DMS53 treated with DMSO at 0.1 percent for 48 hours (cell line): ENCODE results near the gene TOP1.
"Not testable (repeated sequence)": the region's sequence is repeated elsewhere in the genome, so short reads cannot be mapped to it uniquely, and the experiment has no call there.

Source experiments
- DNase-seq: peaks from one replicate; lab custom pipeline; 2025; ENCODE audit not compliant: unreplicated experiment; lab: John Stamatoyannopoulos, UW

TOP1 gene

DNA sequence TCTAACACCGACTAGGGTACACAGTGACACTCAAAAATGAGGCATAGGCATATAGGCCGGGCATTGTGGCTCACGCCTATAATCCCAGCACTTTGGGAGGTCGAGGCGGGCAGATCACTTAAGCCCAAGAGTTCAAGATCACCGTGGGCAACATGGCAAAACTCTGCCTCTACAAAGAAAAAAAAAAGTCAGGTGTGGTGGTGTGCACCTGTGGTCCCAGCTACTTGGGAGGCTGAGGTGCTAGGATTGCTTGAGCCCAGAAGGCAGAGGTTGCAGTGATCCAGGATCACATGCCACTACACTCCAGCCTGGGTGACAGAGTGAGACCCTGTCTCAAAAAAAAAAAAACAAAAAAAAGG is 24.7 kb upstream of the TOP1 start:
- DNase-seq, result not testable (repeated sequence)

DNA sequence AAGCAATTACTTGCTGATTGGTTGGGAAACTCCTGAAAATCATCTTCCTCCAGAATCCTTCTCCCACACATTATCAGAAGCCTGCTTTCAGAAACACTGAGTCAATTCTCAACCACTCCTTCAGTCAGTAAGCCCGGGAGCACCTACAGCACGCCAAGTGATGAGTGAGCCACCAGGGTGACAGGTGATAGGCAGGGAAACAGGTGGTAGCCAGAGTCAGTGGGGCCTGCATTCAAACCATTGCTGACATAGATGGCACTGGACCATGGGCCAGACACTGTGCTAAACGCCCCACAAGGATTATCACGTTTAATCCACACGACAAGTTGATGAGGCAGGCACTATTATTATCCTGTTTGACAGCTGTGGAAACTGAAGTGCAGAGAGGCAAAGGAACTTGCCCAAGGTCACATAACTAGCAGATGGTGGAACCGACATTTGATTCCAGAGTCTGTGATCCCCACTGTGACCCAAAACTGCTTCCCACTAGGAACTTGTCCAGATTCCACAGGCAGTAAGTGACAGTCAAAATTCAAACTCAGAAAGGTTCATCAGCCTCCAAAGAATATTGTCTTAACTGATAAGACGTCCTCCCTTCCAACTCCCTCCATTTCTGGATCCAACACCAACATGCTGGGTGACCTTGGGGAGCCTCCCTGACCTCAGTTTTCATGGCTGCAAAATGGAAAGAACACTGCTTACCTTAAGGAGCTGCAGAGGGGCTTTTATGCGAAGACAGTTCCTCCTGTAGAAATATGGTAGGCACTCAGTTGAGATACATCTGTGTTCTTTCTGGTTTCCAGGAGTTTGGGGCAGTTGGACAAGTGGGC is 23.9 kb upstream of the TOP1 start:
- peak; percentile 62 for DNase-seq

DNA sequence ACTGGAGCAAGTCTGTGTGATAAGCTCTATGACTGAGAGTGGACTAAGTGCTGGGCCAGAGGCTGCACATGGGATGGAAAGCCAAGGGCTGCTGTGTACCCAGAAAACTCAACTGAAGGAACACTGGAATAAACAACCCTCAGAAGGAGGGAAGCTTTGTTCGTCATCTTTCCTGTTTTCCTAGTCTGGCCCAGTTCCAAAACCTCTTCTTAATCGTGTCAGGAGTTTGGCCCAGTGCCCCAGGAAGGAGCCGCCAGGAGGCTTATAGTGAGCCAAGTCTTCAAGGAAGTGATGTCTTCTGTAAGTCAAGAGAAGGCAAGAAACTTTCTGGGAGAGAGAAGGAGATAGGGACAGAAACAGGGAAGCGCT is 23.3 kb upstream of the TOP1 start:
- peak; percentile 34 for DNase-seq

DNA sequence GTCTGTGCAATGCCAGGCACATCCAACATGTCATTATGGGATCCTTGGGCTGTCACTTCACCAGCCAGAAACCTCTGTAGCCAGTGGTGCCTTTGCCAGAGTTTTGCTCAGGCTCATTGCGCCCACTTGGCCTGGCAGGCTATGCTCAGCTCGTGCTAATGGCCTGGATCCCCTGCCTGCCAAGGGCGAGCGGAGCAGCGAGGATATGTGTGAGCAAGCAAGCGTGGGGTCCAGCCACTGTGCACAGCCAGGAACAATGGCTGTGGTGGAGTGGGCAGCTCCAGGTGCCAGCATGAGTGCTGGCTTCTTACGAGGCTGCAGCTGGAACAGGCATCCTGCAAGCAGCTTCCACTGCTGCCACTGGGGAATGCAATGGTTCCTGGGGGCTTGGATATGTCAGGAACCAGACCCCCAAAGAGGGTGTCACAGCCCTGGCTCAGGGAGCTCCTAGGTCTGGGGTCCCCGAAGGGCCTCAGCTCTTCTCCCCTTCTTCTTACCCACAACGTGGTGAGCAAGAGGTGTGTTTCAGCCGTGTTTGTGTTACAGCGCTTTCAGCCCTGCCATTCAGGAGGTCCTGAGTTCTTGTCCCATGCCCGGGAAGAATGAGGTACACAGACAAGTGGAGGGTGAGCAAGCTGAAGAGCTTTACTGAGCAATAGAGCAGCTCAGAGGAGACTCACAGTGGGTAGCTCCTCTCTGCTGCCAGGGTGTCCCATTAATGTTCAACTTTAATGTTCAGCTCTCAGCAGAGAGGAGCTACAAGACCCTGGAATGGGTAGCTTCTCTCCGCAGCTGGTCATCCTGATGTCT is 22.3 kb upstream of the TOP1 start:
- DNase-seq, result no peak

DNA sequence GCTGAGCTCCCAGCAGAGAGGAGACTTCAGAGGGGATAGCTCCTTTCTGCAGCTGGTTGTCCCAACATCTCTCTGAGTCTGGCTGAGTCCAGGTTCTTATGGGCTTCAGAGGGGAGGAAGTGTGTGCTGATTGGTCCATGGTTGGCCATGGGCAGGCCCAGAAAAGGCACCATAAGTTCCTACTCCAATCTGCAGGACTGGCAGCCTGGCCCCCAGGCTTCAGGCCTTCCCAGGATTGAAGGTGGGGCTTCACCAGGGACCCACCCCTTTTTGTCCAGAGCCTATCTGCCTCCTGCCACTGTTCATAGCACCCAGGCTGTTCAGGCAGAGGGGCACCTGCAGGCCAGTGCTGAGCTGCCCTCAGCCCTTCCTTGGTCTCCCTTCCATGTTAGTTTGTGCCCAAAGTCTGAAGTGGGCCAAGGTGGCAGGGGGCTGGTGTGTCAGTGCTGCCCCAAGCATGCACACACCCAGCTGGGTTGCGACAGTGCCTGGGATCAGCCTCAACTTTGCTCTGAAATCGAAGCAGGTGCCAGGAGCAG is 21.6 kb upstream of the TOP1 start:
- DNase-seq, result no peak

DNA sequence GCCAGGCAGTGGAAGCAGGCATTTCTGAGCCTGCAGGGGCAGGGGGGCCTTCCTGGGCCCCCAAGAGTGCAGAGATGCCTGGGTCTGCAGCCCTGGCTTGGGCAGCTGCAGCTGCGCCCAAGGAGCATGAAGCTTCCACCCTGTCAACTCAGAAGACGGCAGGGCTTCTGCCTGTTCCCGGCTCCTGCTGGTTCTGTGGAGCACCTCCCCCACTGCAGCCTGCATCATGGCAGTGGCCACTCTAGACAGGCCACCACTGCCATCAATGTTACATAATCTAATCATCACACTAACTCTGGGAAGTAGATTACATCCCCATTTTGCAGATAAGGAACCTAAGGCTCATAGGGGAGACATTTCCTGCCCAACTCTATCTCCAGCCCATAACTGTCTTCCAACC is 21.1 kb upstream of the TOP1 start:
- DNase-seq, result no peak

DNA sequence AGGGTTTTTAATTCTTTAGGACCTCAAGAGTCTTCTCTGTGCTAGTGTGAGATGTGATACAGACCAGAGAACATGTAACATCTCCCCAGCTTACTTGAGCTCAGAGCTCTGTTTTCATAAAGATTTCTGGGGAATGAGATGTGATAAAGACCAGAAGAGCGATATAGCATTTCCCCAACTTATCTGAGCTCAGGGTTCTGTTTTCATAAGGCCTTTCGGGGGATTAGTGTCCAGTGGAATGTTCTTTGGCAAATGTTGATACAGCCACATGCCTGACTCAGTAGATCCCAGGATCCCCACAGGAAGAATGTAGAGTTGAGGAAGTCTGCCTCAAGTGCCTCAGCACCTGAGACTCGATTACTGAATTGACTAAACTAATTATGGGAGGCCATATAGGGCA is 18.7 kb upstream of the TOP1 start:
- DNase-seq, result no peak

DNA sequence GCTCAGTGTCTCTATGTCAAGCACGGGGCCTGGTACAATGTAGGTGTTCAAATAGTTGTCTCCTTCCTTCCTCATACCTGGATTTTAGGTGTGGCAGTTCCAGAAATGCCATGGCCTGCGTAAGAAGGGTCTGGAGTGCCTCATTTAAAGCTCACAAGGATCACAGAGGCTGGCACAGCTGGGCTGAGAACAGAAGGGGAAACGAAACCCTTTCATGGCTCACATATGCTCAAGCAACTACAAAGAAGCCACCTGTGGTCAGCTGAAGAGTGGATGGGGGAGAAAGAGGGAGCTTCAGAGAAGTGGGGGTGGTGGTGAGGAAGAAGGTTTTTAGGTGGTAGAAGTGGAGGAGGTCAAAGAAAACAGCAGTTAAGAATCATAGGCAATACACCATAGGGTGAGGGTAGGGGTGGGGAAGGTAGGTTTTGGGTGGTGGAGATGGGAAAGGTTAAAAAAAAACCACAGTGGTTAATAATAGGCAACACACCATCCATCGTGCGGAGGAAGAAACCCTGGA is 17.0 kb upstream of the TOP1 start:
- no peak for DNase-seq

DNA sequence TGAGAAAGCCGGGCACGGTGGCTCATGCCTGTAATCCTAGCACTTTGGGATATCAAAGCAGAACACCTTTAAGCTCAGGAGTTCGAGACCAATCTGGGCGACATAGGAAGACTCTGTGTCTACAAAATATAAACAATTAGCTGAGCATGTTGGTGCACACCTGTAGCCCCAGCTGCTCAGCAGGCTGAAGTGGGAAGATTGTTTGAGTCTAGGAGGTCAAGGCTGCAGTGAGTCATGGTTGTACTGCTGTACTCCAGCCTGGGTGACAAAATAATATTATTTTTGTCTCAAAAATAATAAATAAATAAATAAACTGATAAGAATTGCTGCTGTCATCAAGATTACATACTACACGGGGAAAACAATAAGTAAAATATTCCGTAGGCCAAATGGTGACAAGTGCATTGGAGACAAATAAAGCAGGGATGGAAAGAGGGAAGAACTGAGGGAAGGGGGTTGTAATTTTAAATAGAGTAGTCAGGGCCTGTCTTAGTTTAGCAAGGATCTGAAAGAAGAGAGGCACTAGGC is 14.0 kb upstream of the TOP1 start:
- peak; percentile 15 for DNase-seq

DNA sequence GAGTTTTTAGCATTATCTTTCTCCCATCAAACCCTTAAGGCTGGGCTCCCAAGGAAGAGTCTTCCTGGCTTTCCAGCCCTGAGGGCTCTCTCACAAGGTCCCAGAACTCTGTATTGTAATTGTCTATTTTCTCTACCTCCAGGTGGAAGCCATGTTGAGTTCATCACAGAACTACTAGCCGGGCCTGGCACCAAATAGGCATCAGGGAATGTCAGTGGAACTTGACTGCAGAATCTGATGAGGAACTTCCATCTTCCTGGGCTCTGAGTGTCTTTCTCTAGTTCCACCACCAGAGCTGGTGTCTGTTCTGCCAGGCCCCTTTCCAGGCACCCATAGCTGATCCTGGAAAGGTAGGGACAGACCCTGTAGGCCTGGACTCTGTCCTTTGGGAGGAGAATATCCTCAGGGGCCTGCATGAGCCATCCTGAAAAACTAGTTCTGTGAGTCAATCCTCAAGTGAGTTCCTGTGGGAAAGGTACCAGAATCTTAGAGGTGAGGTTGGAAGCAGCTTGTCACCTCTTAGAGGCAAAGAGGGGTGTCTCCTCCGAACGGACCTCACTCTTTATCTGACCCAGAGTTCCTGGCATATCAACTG is 11.1 kb upstream of the TOP1 start:
- peak; percentile 41 for DNase-seq

DNA sequence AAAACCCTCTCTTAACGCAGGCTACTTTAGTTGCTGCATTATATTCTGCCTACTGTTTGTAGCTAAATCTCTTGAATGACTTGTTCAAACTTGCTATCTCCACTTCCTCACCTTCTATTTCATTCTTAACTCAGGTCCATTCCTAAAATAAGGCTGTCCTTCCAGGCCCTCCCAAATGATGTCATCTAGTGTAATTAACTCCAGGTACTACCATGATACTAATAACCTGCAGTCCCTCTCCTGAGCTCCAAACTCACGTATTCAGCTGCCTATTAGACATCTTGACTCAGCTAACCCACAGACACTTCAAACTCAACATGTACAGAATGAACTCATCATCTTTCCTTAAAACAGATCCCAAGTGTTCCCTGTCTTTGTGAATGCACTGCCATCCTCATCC is 10.5 kb upstream of the TOP1 start:
- DNase-seq, result no peak

DNA sequence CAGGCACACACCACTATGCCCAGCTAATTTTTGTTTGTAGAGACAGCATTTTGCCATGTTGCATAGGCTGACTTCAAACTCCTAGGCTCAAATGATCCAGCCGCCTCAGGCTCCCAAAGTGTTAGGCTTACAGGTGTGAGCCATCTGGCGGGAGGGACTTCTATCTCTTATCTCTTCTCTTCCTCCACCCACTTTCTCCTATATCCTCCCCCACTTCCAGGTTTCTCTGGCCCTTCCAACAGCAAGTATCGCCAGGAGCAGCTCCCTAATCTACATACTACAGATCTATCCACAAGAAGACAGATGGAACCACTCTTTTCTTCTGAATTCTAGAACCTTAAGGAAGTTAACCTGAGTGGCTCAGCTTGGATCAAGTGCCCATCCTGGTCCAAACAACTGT is 5.1 kb upstream of the TOP1 start:
- no peak for DNase-seq

DNA sequence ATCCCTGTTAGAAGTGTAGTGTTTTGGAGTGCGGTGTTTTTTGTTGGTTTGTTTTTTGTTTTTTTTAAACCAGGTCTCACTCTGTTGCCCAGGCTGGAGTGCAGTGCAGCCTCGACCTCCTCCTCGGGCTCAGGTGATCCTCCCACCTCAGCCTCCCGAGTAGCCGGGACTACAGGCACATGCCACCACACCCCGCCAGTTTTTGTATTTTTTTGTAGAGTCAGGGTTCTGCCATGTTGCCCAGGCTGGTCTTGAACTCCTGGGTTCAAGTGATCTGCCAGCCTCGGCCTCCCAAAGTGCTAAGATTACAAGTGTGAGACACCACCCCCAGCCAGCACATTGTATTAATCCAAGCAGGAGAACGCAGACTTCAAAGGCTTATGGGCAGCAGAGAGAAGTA is 1.3 kb upstream of the TOP1 start:
- no peak for DNase-seq

DNA sequence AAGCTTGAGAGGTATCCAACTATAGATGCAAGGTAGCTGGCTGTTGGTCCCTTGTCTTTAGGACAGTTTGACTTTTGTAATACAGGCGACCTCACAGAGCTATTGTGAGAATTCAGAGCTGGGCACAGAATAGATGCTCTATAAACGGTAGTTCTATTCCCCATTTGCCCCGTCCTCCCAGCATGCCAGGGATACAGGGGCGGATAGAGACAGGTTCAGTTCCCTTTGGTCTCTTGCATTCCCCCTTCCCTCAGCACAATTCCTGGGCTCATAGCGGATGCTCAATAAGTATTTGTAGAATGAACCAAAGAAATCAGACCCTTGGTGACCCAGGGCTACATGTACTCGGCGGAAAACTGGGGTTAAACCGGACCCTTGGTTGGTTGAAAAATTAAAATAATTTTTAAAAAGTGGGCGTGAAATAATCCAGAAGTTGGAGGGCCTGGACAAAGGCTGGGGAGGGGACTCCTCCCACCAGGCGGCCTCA is 707 bp upstream of the TOP1 start:
- DNase-seq, result no peak

DNA sequence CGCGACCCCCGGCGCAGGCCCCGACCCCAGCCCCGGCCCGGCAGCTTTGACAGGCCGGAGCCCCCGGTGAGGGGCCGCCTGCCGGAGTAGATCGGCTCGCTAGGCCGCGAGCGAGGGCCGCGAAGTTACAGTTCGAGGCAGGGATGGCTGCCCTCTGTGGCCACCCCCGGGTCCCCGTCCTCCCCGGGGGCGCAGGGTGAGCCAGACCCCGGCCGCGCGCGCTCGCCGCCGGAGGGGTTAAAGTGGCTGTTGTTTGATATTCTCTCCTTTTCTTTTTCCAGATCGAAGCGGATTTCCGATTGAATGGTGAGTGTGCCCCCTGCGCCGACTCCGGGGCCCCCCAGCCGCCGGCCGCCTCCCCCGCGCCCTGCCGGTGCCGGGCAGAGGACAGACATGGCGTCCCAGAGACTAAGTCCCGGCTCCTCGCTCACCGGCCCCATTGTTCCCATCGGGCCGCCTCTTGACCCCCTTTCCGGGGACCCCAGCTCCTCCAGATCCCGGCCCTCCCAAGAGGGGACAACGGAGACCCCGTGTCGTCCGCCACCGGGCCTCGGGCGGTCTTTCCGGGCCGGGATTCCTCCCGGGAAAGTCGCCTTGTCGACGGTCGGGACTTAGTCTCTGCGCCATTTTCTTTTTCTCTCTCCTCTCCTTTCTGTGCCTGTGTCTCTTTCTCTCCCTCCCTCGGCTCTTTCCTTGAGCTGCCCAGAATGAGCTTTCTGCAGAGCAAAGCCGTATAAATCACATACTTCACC is 704 bp downstream of the TOP1 start:
- no peak for DNase-seq

DNA sequence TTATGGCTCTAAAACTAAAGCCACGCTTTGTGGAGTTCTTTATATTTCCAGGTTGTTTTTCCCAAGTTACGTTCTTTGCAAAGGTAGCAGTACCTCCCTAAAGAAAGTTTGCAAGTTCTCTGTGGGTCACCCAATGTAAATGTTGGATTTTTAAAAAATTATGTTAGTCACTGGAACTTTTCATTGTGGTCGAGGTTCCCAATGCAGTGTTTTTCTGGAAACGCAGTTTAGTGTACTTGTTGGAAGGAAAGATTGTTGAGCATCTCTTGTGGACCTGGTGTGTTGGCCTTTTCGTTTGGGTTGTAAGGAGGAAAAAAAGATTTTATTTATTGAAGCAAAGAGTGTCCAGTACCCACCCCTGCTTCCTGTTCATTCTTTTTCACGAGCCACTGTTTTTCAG is 1.4 kb downstream of the TOP1 start:
- DNase-seq, result no peak

DNA sequence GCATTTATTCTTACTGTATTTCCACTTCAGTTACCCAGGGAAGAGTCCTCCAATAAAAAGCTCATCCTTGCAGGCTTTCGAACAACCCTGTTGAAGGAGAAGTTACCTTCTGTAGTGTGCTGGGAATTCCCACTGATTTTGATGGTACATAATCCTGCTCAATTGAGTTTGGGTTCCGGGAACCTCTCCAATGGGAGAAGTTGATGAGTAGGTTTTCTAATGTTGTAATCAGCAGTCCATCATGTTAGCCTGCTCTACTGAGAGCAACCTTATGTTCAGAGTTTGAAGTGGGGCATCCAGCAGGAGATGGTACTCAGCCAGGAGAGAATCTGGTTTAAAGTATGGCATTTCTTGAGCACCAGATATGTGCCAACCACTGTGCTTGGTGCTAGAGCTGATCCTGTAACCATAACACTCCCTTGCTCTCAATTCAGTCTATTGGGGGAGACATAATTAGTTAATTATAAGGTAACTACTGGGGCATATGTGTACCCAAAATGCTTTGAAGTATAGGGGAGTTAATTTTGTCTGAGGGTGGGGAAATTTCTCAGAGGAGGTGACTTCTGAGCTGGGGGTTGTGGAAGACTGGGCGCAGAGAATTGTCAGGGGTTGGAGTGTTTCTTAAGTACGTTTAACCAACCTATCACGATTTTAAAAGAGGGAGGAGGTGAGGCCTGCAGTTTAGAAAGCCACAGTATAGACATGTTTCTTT is 2.1 kb downstream of the TOP1 start:
- no peak for DNase-seq

DNA sequence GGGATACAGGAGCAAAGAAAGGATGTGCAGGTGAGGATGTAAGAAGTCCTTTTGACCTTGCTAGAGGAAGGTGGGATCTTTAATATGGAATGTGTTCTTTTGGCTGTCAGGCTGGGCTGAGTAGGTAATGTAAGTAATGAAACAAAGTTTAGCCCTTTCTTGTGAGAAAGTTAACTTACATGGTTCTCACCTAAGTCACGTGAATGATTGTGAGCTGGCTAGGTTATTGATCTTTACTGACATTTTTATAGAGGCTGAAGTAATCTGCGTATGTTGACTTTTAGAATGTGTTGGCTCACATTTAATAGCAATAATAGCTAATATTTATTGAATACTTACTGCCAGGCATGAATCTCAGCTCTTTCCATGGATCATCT is 2.6 kb downstream of the TOP1 start:
- no peak for DNase-seq

DNA sequence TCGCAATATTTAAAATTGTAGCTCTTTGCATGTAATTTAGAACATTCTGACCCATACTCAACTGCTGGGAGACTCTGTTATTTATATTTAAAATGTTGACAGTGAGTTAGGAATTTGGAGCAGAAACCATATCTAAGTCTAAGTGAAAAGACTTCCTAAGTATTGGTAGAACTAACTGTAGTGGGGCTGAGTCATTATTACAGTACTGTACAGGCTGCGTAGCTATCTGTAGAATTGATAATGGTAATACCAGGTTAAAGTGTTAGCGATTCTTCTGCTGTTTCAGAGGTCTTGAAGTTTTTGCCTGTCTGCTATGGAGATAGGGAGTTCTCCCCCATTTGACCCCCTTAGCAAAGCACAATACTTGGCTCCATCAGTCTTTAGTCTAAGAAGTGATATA is 3.6 kb downstream of the TOP1 start:
- no peak for DNase-seq

DNA sequence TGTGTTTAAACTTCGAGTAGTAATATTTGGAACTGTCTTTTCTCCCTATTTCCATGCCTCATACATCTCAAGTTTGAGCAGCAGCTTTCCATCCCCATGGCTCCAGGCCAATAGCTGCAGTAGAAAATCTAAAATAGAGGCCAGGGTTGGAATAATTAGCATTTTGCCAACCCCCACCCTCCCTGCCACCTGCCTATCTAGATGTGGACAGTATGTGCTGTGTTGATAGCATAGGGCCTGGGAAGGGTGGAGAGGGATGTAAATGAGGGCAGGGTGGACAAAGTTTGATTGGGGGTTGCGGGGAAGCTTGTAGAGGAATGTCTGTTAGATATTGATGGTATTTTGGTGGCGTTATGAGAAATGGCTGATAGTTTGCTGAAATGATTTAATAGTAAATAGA is 5.6 kb downstream of the TOP1 start:
- no peak for DNase-seq
